H1 (cell line): ENCODE measurements around the gene KIF3B. TPM values are rescaled to one million over a fixed set of nuclear protein-coding genes. Genes with fewer than 3 reads are reported as not detected.

Experiments used
- CTCF ChIA-PET: fragments of 300-600 bp; sonication (Branson Sonifier 250); formaldehyde crosslinking; loops from one replicate; lab custom pipeline; 2021; ENCODE audit not compliant: partially characterized antibody; lab: Charles Lee
- POLR2A ChIA-PET: fragments of 300-600 bp; sonication (Branson Sonifier 250); formaldehyde crosslinking; loops from one replicate; lab custom pipeline; 2021; ENCODE audit warnings: inconsistent platforms; ENCODE audit not compliant: partially characterized antibody; lab: Charles Lee
- DNase-seq, 2 experiments: peaks; one replicate each; pipeline versions ENCODE4 v3.0.0 to v3.0.0-alpha.2; 2010 to 2022; ENCODE audit warnings: low spot score in 2 of 2, low read depth in 1 of 2, mixed read lengths in 1 of 2
- FAIRE-seq: peaks from 2 replicates; lab custom pipeline; 2011; peaks lifted over from hg19 to GRCh38; lab: Jason Lieb, UNC
- H2AFZ ChIP-seq: 2 replicates; pipeline ENCODE4 v1.8.1; 2012; ENCODE audit warnings: low read length, inconsistent platforms
- H2AK5ac ChIP-seq: 2 replicates; pipeline ENCODE4 v1.6.1; 2013; ENCODE audit warnings: low read depth, low read length
- H2BK120ac ChIP-seq: replicated peaks from 2 replicates; pipeline ENCODE3; 2013; ENCODE audit warnings: low read depth, low read length, inconsistent platforms
- H2BK12ac ChIP-seq: 2 replicates; pipeline ENCODE4 v1.6.1; 2013; ENCODE audit warnings: low read depth, low read length
- H2BK15ac ChIP-seq: 2 replicates; pipeline ENCODE4 v1.6.1; 2013; ENCODE audit warnings: low read length
- H2BK20ac ChIP-seq: 2 replicates; pipeline ENCODE4 v1.6.1; 2013; ENCODE audit warnings: low read length
- H2BK5ac ChIP-seq: 2 replicates; pipeline ENCODE4 v1.6.1; 2013; ENCODE audit warnings: low read depth, low read length
- H3K14ac ChIP-seq: 2 replicates; pipeline ENCODE4 v1.6.1; 2013; ENCODE audit warnings: inconsistent platforms; ENCODE audit not compliant: insufficient read length
- H3K18ac ChIP-seq: 2 replicates; pipeline ENCODE4 v1.6.1; 2013; ENCODE audit warnings: low read length; ENCODE audit errors: extremely low read depth
- H3K23ac ChIP-seq: 2 replicates; pipeline ENCODE4 v1.6.1; 2013; ENCODE audit warnings: inconsistent platforms; ENCODE audit not compliant: insufficient read length
- H3K23me2 ChIP-seq: 2 replicates; pipeline ENCODE4 v1.6.1; 2013; ENCODE audit warnings: low read depth, low read length
- H3K27ac ChIP-seq: 2 replicates; pipeline ENCODE4 v1.6.1; 2011; ENCODE audit warnings: low read depth, low read length, inconsistent platforms
- H3K27me3 ChIP-seq, 4 experiments: replicated peaks in 1 of 4; 1 replicate in 1 of 4; 2 replicates in 3 of 4; pipeline versions ENCODE4 v1.6.1 to v1.8.1; 2011 to 2013; ENCODE audit warnings: low read length in 3 of 4, mild to moderate bottlenecking in 3 of 4, inconsistent platforms in 2 of 4, mixed read lengths in 2 of 4, moderate library complexity in 1 of 4; ENCODE audit not compliant: control insufficient read depth in 3 of 4, insufficient read depth in 3 of 4; ENCODE audit errors: extremely low read depth in 1 of 4
- H3K36me3 ChIP-seq, 4 experiments: 2 replicates each; pipeline versions ENCODE4 v1.6.1 to v1.8.1; 2011 to 2013; ENCODE audit warnings: mild to moderate bottlenecking in 4 of 4, low read length in 3 of 4, moderate library complexity in 2 of 4, control low read depth in 1 of 4, inconsistent platforms in 1 of 4; ENCODE audit not compliant: insufficient read depth in 4 of 4, control insufficient read depth in 2 of 4
- H3K4ac ChIP-seq: replicated peaks from 2 replicates; pipeline ENCODE3; 2013; ENCODE audit warnings: low read length, low read depth, mixed read lengths, inconsistent platforms; ENCODE audit not compliant: insufficient read length
- H3K4me1 ChIP-seq, 4 experiments: replicated peaks in 1 of 4; 1 replicate in 1 of 4; 2 replicates in 3 of 4; pipeline versions ENCODE4 v1.6.1 to v1.8.1; 2011 to 2013; ENCODE audit warnings: low read length in 3 of 4, inconsistent platforms in 2 of 4, mixed read lengths in 1 of 4; ENCODE audit not compliant: insufficient read depth in 4 of 4, control insufficient read depth in 3 of 4
- H3K4me2 ChIP-seq, 2 experiments: 2 replicates each; pipeline versions ENCODE4 v1.6.1 to v1.8.1; 2011 to 2013; ENCODE audit warnings: low read depth in 2 of 2, low read length in 2 of 2, control low read depth in 1 of 2, inconsistent platforms in 1 of 2, mild to moderate bottlenecking in 1 of 2; ENCODE audit not compliant: insufficient read depth in 1 of 2
- H3K4me3 ChIP-seq, 4 experiments: fragments of 200-600, 300-600 bp in 1 of 4; sonication (generic), shearing (Covaris generic), sonication (Bioruptor Twin) in 1 of 4; 2 replicates each; pipeline versions ENCODE4 v1.5.1 to v1.8.1; 2011 to 2016; ENCODE audit warnings: low read length in 4 of 4, low read depth in 3 of 4, control low read depth in 2 of 4, inconsistent platforms in 2 of 4, mild to moderate bottlenecking in 2 of 4, mixed read lengths in 1 of 4, moderate library complexity in 1 of 4; ENCODE audit not compliant: insufficient read depth in 2 of 4; ENCODE audit errors: extremely low read depth in 1 of 4
- H3K56ac ChIP-seq: replicated peaks from 2 replicates; pipeline ENCODE3; 2013; ENCODE audit warnings: low read depth, mild to moderate bottlenecking, mixed read lengths, low read length, inconsistent platforms; ENCODE audit not compliant: insufficient read length
- H3K79me1 ChIP-seq: 2 replicates; pipeline ENCODE4 v1.6.1; 2013; ENCODE audit warnings: low read depth, low read length, control low read depth
- H3K79me2 ChIP-seq, 2 experiments: 2 replicates each; pipeline versions ENCODE4 v1.6.1 to v1.8.1; 2012 to 2013; ENCODE audit warnings: low read length in 2 of 2, mild to moderate bottlenecking in 2 of 2, inconsistent platforms in 1 of 2; ENCODE audit not compliant: insufficient read depth in 2 of 2, control insufficient read depth in 1 of 2
- H3K9ac ChIP-seq, 4 experiments: replicated peaks in 1 of 4; 1 replicate in 1 of 4; 2 replicates in 3 of 4; pipeline versions ENCODE4 v1.6.1 to v1.8.1; 2011 to 2013; ENCODE audit warnings: low read depth in 3 of 4, low read length in 3 of 4, control low read depth in 2 of 4, mild to moderate bottlenecking in 2 of 4, moderate library complexity in 2 of 4, inconsistent platforms in 1 of 4; ENCODE audit errors: extremely low read depth in 1 of 4
- H3K9me3 ChIP-seq, 2 experiments: 2 replicates each; pipeline versions ENCODE4 v1.6.1 to v1.8.1; 2012 to 2013; ENCODE audit warnings: mild to moderate bottlenecking in 2 of 2, moderate library complexity in 2 of 2, control low read depth in 1 of 2, inconsistent platforms in 1 of 2, low read depth in 1 of 2, low read length in 1 of 2, mixed read lengths in 1 of 2; ENCODE audit not compliant: insufficient read depth in 2 of 2
- H4K20me1 ChIP-seq, 2 experiments: replicated peaks in 1 of 2; 2 replicates each; pipeline versions ENCODE3 to v1.8.1; 2011 to 2013; ENCODE audit warnings: inconsistent platforms in 2 of 2, low read length in 2 of 2, mild to moderate bottlenecking in 1 of 2; ENCODE audit not compliant: insufficient read depth in 2 of 2, control insufficient read depth in 1 of 2
- H4K5ac ChIP-seq: 2 replicates; pipeline ENCODE4 v1.6.1; 2013; ENCODE audit warnings: low read length, low read depth, mixed read lengths, inconsistent platforms; ENCODE audit not compliant: insufficient read length
- H4K8ac ChIP-seq: 2 replicates; pipeline ENCODE4 v1.8.0; 2013; ENCODE audit warnings: mild to moderate bottlenecking, moderate library complexity, low read length, inconsistent platforms; ENCODE audit not compliant: insufficient read depth; ENCODE audit errors: extremely low read depth
- H4K91ac ChIP-seq: replicated peaks from 2 replicates; pipeline ENCODE3; 2013; ENCODE audit warnings: low read length, mixed read lengths, inconsistent platforms; ENCODE audit not compliant: insufficient read length
- BCL11A ChIP-seq, 2 experiments: IDR thresholded peaks; one replicate each; pipeline ENCODE4 v1.6.1; 2011; ENCODE audit warnings: low read depth in 2 of 2, low read length in 2 of 2, mild to moderate bottlenecking in 2 of 2
- CBX5 ChIP-seq: fragments of 300-800, 300-1000 bp; sonication (generic); IDR thresholded peaks from 2 replicates; pipeline ENCODE4 v1.7.1; 2016; ENCODE audit warnings: antibody characterized with exemption, low read length, low read depth
- CHD1 ChIP-seq: IDR thresholded peaks from 2 replicates; pipeline ENCODE4 v1.6.1; 2012; ENCODE audit warnings: low read depth, low read length, improper control_type of control experiment
- KDM1A ChIP-seq: fragments of 200-600, 300-600 bp; sonication (generic); IDR thresholded peaks from 2 replicates; pipeline ENCODE4 v1.7.1; 2016; ENCODE audit warnings: mild to moderate bottlenecking, low read length, borderline replicate concordance
- MAFK ChIP-seq: IDR thresholded peaks from 2 replicates; pipeline ENCODE4 v1.6.1; 2012; ENCODE audit warnings: low read depth, mild to moderate bottlenecking, improper control_type of control experiment, low read length
- RXRA ChIP-seq: IDR thresholded peaks from 2 replicates; pipeline ENCODE4 v1.6.1; 2011; ENCODE audit warnings: low read depth, mild to moderate bottlenecking, low read length, moderate library complexity; ENCODE audit not compliant: insufficient read depth
- WGBS, 2 experiments: shearing (Covaris generic) in 1 of 2; methylation state at CpG; one replicate each; pipeline versions ENCODE4 v1.1.6 to v1.1.7; 2013 to 2015; ENCODE audit warnings: low lambda C conversion rate in 2 of 2, mixed read lengths in 2 of 2, inconsistent platforms in 1 of 2, low coverage in 1 of 2, missing lambda C conversion rate in 1 of 2; ENCODE audit not compliant: insufficient replicate concordance in 2 of 2, insufficient coverage in 1 of 2, insufficient read length in 1 of 2; ENCODE audit errors: extremely low coverage in 1 of 2, missing lambda C conversion rate in 1 of 2; 5-methylcytosine and 5-hydroxymethylcytosine counted together
- polyA plus RNA-seq, 7 experiments: library from polyadenylated mRNA; depleted of rRNA in 3 of 7; stranded (reverse) in 5 of 7; unstranded in 2 of 7; fragments of >200 nt in 5 of 7; fragments of 200-250 nt in 2 of 7; gene quantifications; 1 replicate in 5 of 7; 2 replicates in 1 of 7; 4 replicates in 1 of 7; pipeline versions ENCODE4 v1.2.1 to v1.2.3, GENCODE V29; 2011 to 2013; ENCODE audit warnings: missing spikeins in 2 of 7, mixed read lengths in 2 of 7
- total RNA-seq: library from RNA; stranded (reverse); fragmentation: NEBNext Ultra II Directional; extraction: Animal tissue kit (Norgen Biotek cat#: 25700); gene quantifications from 2 replicates; pipeline ENCODE4 v1.2.1, GENCODE V29; 2021
- TF ChIP-seq, protein P1 (sequence below): IDR thresholded peaks from 2 replicates; pipeline ENCODE4 v1.6.1; 2012; ENCODE audit warnings: low read length, inconsistent platforms

KIF3B gene
- total and polyA plus RNA-seq, 2 of the 8 experiments (the other 6 are each of a cell fraction or from before 2014, with no cell fraction given), result 10.1 to 22.4 TPM

DNA sequence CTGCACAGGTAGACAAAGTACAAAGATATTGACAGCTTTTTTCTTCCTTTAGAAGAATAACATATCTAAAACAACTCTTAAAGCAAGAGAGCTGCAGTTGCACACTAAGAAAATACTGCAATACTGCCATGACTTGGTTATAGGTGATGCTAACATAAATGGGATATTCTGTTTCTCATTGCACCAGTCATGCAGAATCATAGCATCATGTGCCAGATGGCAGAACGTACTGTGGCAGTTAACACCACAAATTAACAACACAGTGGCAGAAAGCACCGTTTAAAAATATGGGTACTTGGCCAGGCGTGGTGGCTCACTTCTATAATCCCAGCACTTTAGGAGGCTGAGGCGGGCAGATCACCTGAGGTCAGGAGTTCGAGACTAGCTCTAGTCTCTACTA lies 88.1 kb downstream of the KIF3B start:
- peaks cover 8 to 32% (median 24%) of the 10 kb centered on the region in 4 experiments for H3K27me3 ChIP-seq
- no peak overlapping the region for H3K4me3 ChIP-seq
- H2BK15ac ChIP-seq, result no peak overlapping the region
- DNase-seq, result no peak
- POLR2A ChIA-PET, result no interaction called here
- H3K79me2 ChIP-seq, result peaks cover 7 to 34% of the 10 kb centered on the region in 2 experiments
- no peaks in the 10 kb centered on the region; a peak in 1 of 4 replicates for H3K9me3 ChIP-seq
- CTCF ChIA-PET, result no interaction called here
- no peak overlapping the region for H4K5ac ChIP-seq
- FAIRE-seq, result no peak
- H2AFZ ChIP-seq, result no peak overlapping the region
- H3K9ac ChIP-seq, result no peak overlapping the region
- H3K4ac ChIP-seq, result no peak overlapping the region
- H3K36me3 ChIP-seq, result 0 out of 8 replicates have a peak, but pooled peaks cover 0 to 2% (median 0%) of the 10 kb centered on the region in 4 experiments
- no peaks in the 10 kb centered on the region; the same call in 1 of the 2 replicates for H3K23me2 ChIP-seq
- H2BK20ac ChIP-seq, result no peak overlapping the region
- peaks cover 32 to 35% of the 10 kb centered on the region in 2 experiments for H4K20me1 ChIP-seq
- H4K91ac ChIP-seq, result no peak overlapping the region
- no peak overlapping the region for H3K23ac ChIP-seq
- H3K56ac ChIP-seq, result no peak overlapping the region
- H3K27ac ChIP-seq, result no peak overlapping the region
- no peak overlapping the region for H2AK5ac ChIP-seq
- no peaks in the 10 kb centered on the region for H3K79me1 ChIP-seq
- H4K8ac ChIP-seq, result no peak overlapping the region
- TF ChIP-seq RXRA (no peak), MAFK (no peak), KDM1A (no peak), CBX5 (no peak), BCL11A (IDR thresholded peaks at IDR 0.05; ENCODE audit: low read depth in 2 of 2, low read length in 2 of 2) (no peak), CHD1 (no peak)
- TF ChIP-seq, protein P1, sequence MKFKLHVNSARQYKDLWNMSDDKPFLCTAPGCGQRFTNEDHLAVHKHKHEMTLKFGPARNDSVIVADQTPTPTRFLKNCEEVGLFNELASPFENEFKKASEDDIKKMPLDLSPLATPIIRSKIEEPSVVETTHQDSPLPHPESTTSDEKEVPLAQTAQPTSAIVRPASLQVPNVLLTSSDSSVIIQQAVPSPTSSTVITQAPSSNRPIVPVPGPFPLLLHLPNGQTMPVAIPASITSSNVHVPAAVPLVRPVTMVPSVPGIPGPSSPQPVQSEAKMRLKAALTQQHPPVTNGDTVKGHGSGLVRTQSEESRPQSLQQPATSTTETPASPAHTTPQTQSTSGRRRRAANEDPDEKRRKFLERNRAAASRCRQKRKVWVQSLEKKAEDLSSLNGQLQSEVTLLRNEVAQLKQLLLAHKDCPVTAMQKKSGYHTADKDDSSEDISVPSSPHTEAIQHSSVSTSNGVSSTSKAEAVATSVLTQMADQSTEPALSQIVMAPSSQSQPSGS, result no peak
- TF ChIP-seq, all 59 proteins: peak for 0
- Histone ChIP-seq H2BK12ac (no peak overlapping the region), H3K4me2 (no peak overlapping the region), H3K14ac (no peak overlapping the region), H3K18ac (no peak overlapping the region), H2BK120ac (no peak overlapping the region), H3K4me1 (no peaks in the 10 kb centered on the region), H2BK5ac (no peak overlapping the region)
- 89% methylated on average over 5 of the region's 5 CpGs; no CpG with 5 or more reads in 1 of the 2 experiments for WGBS, 2 experiments
